Measurements from ENCODE around the gene HYDIN. TPM values are rescaled to one million over a fixed set of nuclear protein-coding genes. Genes with fewer than 3 reads are reported as not detected.

Gene HYDIN
- total and polyA plus RNA-seq, 4 donors = 0.14 to 3.0 (median 0.60) TPM

DNA sequence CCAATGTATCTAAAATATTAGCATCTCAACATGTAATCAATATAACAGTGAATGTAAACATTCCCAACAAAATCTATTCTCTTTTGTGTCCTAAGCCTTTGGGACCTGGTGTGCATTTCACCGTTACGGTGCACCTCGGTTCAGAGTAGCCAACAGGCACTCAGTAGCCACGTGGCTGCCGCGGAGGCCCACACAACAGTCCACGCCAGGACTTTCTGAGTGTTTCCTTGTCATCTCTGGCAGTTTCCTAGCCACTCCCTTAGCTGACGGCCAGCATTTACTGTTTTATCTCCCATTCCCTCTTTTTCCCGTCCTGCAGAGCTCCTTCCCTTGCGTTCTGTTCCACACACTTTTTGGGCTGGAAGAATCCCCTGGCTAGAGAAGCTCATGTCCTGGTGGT, 465.9 kb downstream of the HYDIN start:
- TF ChIP-seq SP1 (IDR thresholded peaks at IDR 0.05) (no peak), YY1 (IDR thresholded peaks at IDR 0.05) (no peak), GABPA (IDR thresholded peaks at IDR 0.05 in 1 of 2, conservative IDR thresholded peaks at IDR 0.05 in 1 of 2) (no peak), RXRA (IDR thresholded peaks at IDR 0.05) (no peak), RAD21 (IDR thresholded peaks at IDR 0.05) (no peak), NR2F2 (IDR thresholded peaks at IDR 0.05) (no peak), FOXA2 (IDR thresholded peaks at IDR 0.05) (no peak), HNF4G (IDR thresholded peaks at IDR 0.05) (no peak), EGR1 (IDR thresholded peaks at IDR 0.05; ENCODE audit: low read depth in 2 of 2) (no peak), FOXA1 (IDR thresholded peaks at IDR 0.05) (no peak), JUND (IDR thresholded peaks at IDR 0.05) (no peak), HNF4A (conservative IDR thresholded peaks at IDR 0.05) (no peak), TAF1 (conservative IDR thresholded peaks at IDR 0.05) (no peak)
- TF ChIP-seq, protein P1, sequence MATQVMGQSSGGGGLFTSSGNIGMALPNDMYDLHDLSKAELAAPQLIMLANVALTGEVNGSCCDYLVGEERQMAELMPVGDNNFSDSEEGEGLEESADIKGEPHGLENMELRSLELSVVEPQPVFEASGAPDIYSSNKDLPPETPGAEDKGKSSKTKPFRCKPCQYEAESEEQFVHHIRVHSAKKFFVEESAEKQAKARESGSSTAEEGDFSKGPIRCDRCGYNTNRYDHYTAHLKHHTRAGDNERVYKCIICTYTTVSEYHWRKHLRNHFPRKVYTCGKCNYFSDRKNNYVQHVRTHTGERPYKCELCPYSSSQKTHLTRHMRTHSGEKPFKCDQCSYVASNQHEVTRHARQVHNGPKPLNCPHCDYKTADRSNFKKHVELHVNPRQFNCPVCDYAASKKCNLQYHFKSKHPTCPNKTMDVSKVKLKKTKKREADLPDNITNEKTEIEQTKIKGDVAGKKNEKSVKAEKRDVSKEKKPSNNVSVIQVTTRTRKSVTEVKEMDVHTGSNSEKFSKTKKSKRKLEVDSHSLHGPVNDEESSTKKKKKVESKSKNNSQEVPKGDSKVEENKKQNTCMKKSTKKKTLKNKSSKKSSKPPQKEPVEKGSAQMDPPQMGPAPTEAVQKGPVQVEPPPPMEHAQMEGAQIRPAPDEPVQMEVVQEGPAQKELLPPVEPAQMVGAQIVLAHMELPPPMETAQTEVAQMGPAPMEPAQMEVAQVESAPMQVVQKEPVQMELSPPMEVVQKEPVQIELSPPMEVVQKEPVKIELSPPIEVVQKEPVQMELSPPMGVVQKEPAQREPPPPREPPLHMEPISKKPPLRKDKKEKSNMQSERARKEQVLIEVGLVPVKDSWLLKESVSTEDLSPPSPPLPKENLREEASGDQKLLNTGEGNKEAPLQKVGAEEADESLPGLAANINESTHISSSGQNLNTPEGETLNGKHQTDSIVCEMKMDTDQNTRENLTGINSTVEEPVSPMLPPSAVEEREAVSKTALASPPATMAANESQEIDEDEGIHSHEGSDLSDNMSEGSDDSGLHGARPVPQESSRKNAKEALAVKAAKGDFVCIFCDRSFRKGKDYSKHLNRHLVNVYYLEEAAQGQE (IDR thresholded peaks at IDR 0.05) = no peak
- TF ChIP-seq, protein P2, sequence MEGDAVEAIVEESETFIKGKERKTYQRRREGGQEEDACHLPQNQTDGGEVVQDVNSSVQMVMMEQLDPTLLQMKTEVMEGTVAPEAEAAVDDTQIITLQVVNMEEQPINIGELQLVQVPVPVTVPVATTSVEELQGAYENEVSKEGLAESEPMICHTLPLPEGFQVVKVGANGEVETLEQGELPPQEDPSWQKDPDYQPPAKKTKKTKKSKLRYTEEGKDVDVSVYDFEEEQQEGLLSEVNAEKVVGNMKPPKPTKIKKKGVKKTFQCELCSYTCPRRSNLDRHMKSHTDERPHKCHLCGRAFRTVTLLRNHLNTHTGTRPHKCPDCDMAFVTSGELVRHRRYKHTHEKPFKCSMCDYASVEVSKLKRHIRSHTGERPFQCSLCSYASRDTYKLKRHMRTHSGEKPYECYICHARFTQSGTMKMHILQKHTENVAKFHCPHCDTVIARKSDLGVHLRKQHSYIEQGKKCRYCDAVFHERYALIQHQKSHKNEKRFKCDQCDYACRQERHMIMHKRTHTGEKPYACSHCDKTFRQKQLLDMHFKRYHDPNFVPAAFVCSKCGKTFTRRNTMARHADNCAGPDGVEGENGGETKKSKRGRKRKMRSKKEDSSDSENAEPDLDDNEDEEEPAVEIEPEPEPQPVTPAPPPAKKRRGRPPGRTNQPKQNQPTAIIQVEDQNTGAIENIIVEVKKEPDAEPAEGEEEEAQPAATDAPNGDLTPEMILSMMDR (IDR thresholded peaks at IDR 0.05; ENCODE audit: low read depth, low read length, missing input control) = no peak
- TF ChIP-seq, protein P3, sequence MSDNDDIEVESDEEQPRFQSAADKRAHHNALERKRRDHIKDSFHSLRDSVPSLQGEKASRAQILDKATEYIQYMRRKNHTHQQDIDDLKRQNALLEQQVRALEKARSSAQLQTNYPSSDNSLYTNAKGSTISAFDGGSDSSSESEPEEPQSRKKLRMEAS (IDR thresholded peaks at IDR 0.05) = no peak
- TF ChIP-seq, protein P4, sequence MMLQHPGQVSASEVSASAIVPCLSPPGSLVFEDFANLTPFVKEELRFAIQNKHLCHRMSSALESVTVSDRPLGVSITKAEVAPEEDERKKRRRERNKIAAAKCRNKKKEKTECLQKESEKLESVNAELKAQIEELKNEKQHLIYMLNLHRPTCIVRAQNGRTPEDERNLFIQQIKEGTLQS (IDR thresholded peaks at IDR 0.05) = no peak
- TF ChIP-seq, protein P5, sequence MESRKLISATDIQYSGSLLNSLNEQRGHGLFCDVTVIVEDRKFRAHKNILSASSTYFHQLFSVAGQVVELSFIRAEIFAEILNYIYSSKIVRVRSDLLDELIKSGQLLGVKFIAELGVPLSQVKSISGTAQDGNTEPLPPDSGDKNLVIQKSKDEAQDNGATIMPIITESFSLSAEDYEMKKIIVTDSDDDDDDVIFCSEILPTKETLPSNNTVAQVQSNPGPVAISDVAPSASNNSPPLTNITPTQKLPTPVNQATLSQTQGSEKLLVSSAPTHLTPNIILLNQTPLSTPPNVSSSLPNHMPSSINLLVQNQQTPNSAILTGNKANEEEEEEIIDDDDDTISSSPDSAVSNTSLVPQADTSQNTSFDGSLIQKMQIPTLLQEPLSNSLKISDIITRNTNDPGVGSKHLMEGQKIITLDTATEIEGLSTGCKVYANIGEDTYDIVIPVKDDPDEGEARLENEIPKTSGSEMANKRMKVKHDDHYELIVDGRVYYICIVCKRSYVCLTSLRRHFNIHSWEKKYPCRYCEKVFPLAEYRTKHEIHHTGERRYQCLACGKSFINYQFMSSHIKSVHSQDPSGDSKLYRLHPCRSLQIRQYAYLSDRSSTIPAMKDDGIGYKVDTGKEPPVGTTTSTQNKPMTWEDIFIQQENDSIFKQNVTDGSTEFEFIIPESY (IDR thresholded peaks at IDR 0.05) = no peak
- peaks cover 0 to 11% (median 6%) of the 10 kb centered on the region in 4 donors for H3K4me1 ChIP-seq (ENCODE audit: control insufficient read depth in 4 of 4, insufficient read depth in 4 of 4, low read length in 3 of 4)
- peaks cover 0 to 7% (median 0%) of the 10 kb centered on the region in 4 donors for H3K36me3 ChIP-seq (ENCODE audit: control insufficient read depth in 4 of 4, insufficient read depth in 3 of 4, low read depth in 1 of 4, low read length in 3 of 4)
- no peak overlapping the region for H3K4me3 ChIP-seq (ENCODE audit: low read depth in 1 of 3, low read length in 3 of 3)
- no peak overlapping the region for H3K9ac ChIP-seq (ENCODE audit: low read depth in 1 of 2, low read length in 2 of 2)
- WGBS = 97% methylated on average over 10 of the region's 10 CpGs
- no peak overlapping the region for H3K27ac ChIP-seq (ENCODE audit: low read depth in 1 of 2, low read length in 2 of 2)
- no peak for DNase-seq (ENCODE audit: low spot score)
- H3K27me3 ChIP-seq (ENCODE audit: control insufficient read depth in 4 of 4, insufficient read depth in 4 of 4, low read length in 3 of 4) = no peaks in the 10 kb centered on the region
- H3K9me3 ChIP-seq (ENCODE audit: control insufficient read depth in 4 of 4, low read length in 3 of 4) = no peaks in the 10 kb centered on the region

Measured in liver (tissue), 9 donors.